HEK293 (cell line): ENCODE results near the gene MAML3.

Experiments used
- CTCF ChIA-PET: fragments of 350-600 bp; formaldehyde crosslinking; extraction: SDS; loops from one replicate; lab custom pipeline; 2021; ENCODE audit warnings: antibody characterized with exemption; lab: Yijun Ruan, JAX
- POLR2A ChIA-PET: fragments of 300-600 bp; formaldehyde crosslinking; extraction: SDS; loops from one replicate; lab custom pipeline; 2020; ENCODE audit warnings: antibody characterized with exemption, inconsistent platforms; lab: Yijun Ruan, JAX
- H3K27ac ChIP-seq: fragments of 200-500 bp; sonication (Bioruptor generic); 2 replicates; pipeline ENCODE4 v1.5.1; 2014; ENCODE audit warnings: low read depth, low read length, control low read depth, inconsistent platforms; ENCODE audit errors: extremely low read depth
- H3K36me3 ChIP-seq, 2 experiments: fragments of 200-500 bp in 1 of 2; sonication (Bioruptor generic) in 1 of 2; 1 replicate in 1 of 2; 2 replicates in 1 of 2; pipeline ENCODE4 v1.5.1; 2014 to 2017; ENCODE audit warnings: inconsistent platforms in 2 of 2, low read length in 2 of 2; ENCODE audit not compliant: control insufficient read depth in 2 of 2, insufficient read depth in 1 of 2
- H3K4me1 ChIP-seq: fragments of 200-500 bp; sonication (Bioruptor generic); 2 replicates; pipeline ENCODE4 v1.5.1; 2014; ENCODE audit warnings: mild to moderate bottlenecking, low read length, inconsistent platforms; ENCODE audit not compliant: control insufficient read depth, insufficient read depth
- H3K4me3 ChIP-seq: 2 replicates; pipeline ENCODE4 v1.5.1; 2011; ENCODE audit warnings: low read depth, mild to moderate bottlenecking, control low read depth, low read length, moderate library complexity
- H3K9me3 ChIP-seq: fragments of 200-500 bp; sonication (Bioruptor generic); 2 replicates; pipeline ENCODE4 v1.5.1; 2014; ENCODE audit warnings: low read depth, low read length, inconsistent platforms; ENCODE audit not compliant: control insufficient read depth, insufficient read depth
- ELK4 ChIP-seq: IDR thresholded peaks from 2 replicates; pipeline ENCODE4 v1.6.1; 2011; ENCODE audit warnings: mild to moderate bottlenecking, low read depth, low read length, borderline replicate concordance
- GLIS1 ChIP-seq: fragments of 450-650 bp; formaldehyde crosslinking; IDR thresholded peaks from 2 replicates; pipeline ENCODE4 v1.5.1; 2016; ENCODE audit warnings: missing biosample characterization, missing genetic modification characterization
- GLIS2 ChIP-seq: fragments of 450-650 bp; formaldehyde crosslinking; IDR thresholded peaks from 2 replicates; pipeline ENCODE4 v1.5.1; 2016; ENCODE audit warnings: missing biosample characterization, missing genetic modification characterization
- HIC1 ChIP-seq: fragments of 450-650 bp; formaldehyde crosslinking; IDR thresholded peaks from 2 replicates; pipeline ENCODE4 v1.5.1; 2016; ENCODE audit warnings: missing biosample characterization, missing genetic modification characterization
- HOXA7 ChIP-seq: sonication (generic); formaldehyde crosslinking; IDR thresholded peaks from 2 replicates; pipeline ENCODE4 v1.8.1; 2022; ENCODE audit warnings: missing genetic modification reagents, borderline replicate concordance
- HOXC10 ChIP-seq: sonication (generic); formaldehyde crosslinking; IDR thresholded peaks from 2 replicates; pipeline ENCODE4 v1.8.1; 2023; ENCODE audit warnings: mild to moderate bottlenecking, missing genetic modification reagents
- MEIS1 ChIP-seq: sonication (generic); formaldehyde crosslinking; IDR thresholded peaks from 2 replicates; pipeline ENCODE4 v1.8.1; 2022; ENCODE audit warnings: missing genetic modification reagents, mild to moderate bottlenecking, borderline replicate concordance
- PRDM2 ChIP-seq: fragments of 450-650 bp; formaldehyde crosslinking; IDR thresholded peaks from 2 replicates; pipeline ENCODE4 v1.5.1; 2016; ENCODE audit warnings: missing biosample characterization, missing genetic modification characterization, borderline replicate concordance
- TCF7L2 ChIP-seq: IDR thresholded peaks from 2 replicates; pipeline ENCODE4 v1.6.1; 2011; ENCODE audit warnings: low read depth, mild to moderate bottlenecking, inconsistent platforms, low read length, moderate library complexity, borderline replicate concordance
- ZBTB49 ChIP-seq: fragments of 450-650 bp; formaldehyde crosslinking; IDR thresholded peaks from 2 replicates; pipeline ENCODE4 v1.5.1; 2016; ENCODE audit warnings: missing biosample characterization, missing genetic modification characterization, low read depth
- ZFP41 ChIP-seq: fragments of 450-650 bp; formaldehyde crosslinking; IDR thresholded peaks from 2 replicates; pipeline ENCODE4 v1.5.1; 2016; ENCODE audit warnings: missing biosample characterization, missing genetic modification characterization, borderline replicate concordance
- ZNF169 ChIP-seq: fragments of 450-650 bp; formaldehyde crosslinking; IDR thresholded peaks from 2 replicates; pipeline ENCODE4 v1.5.1; 2016; ENCODE audit warnings: missing biosample characterization, missing genetic modification characterization
- ZNF354C ChIP-seq: fragments of 450-650 bp; formaldehyde crosslinking; IDR thresholded peaks from 2 replicates; pipeline ENCODE4 v1.5.1; 2016; ENCODE audit warnings: missing biosample characterization, missing genetic modification characterization, low read depth, borderline replicate concordance
- ZNF488 ChIP-seq: fragments of 450-650 bp; formaldehyde crosslinking; IDR thresholded peaks from 2 replicates; pipeline ENCODE4 v1.5.1; 2016; ENCODE audit warnings: missing biosample characterization, missing genetic modification characterization
- ZNF548 ChIP-seq: fragments of 450-650 bp; formaldehyde crosslinking; IDR thresholded peaks from 2 replicates; pipeline ENCODE4 v1.5.1; 2016; ENCODE audit warnings: missing biosample characterization, missing genetic modification characterization
- ZNF585B ChIP-seq: fragments of 450-650 bp; formaldehyde crosslinking; IDR thresholded peaks from 2 replicates; pipeline ENCODE4 v1.5.1; 2016; ENCODE audit warnings: missing biosample characterization, missing genetic modification characterization
- ZNF624 ChIP-seq: fragments of 450-650 bp; formaldehyde crosslinking; IDR thresholded peaks from 2 replicates; pipeline ENCODE4 v1.5.1; 2017; ENCODE audit warnings: missing biosample characterization, missing genetic modification characterization
- ZNF654 ChIP-seq: fragments of 450-650 bp; formaldehyde crosslinking; IDR thresholded peaks from 2 replicates; pipeline ENCODE4 v1.5.1; 2016; ENCODE audit warnings: low read depth, missing biosample characterization, missing genetic modification characterization
- ZNF677 ChIP-seq: fragments of 450-650 bp; IDR thresholded peaks from 2 replicates; pipeline ENCODE4 v1.5.0; 2018; ENCODE audit warnings: missing biosample characterization, mild to moderate bottlenecking, missing genetic modification characterization, moderate library complexity
- ZNF704 ChIP-seq: fragments of 450-650 bp; formaldehyde crosslinking; IDR thresholded peaks from 2 replicates; pipeline ENCODE4 v1.5.1; 2016; ENCODE audit warnings: missing biosample characterization, missing genetic modification characterization

The MAML3 gene

GRCh38 chr4:140085062-140085622 is 68.8 kb downstream of the MAML3 start (continued):
- TF ChIP-seq ZBTB49 (tag by site-specific recombination) (no peak), GLIS2 (tag by site-specific recombination) (no peak), MEIS1 (no peak), HOXA7 (no peak), ZNF548 (tag by site-specific recombination) (no peak), TCF7L2 (0 out of 2 replicates have a peak, but pooled peaks have one; percentile 30), ZNF169 (tag by site-specific recombination) (no peak), ZNF624 (tag by site-specific recombination) (no peak)

- Histone ChIP-seq H3K27ac (no peak overlapping the region), H3K36me3 (no peaks in the 10 kb centered on the region), H3K4me1 (peaks cover 6% of the 10 kb centered on the region; the same call in 1 of the 2 replicates), H3K9me3 (no peaks in the 10 kb centered on the region), H3K4me3 (no peak overlapping the region)
- no peak for TF ChIP-seq ELK4
- no peak for TF ChIP-seq ZFP41
- no peak for TF ChIP-seq ZNF677 (tag by site-specific recombination)
- no peak for TF ChIP-seq ZNF704 (tag by site-specific recombination)
- TF ChIP-seq ZNF585B (tag by site-specific recombination) = no peak
- TF ChIP-seq PRDM2 (tag by site-specific recombination) = no peak
- no peak for TF ChIP-seq ZNF654 (tag by site-specific recombination)
- TF ChIP-seq ZNF488 (tag by site-specific recombination) = no peak
- no peak for TF ChIP-seq HIC1 (tag by site-specific recombination)
- TF ChIP-seq GLIS1 = no peak
- no peak for TF ChIP-seq ZNF354C
- TF ChIP-seq HOXC10 (CRISPR knock-in tag) = no peak
- POLR2A ChIA-PET = no interaction called here
- CTCF ChIA-PET = interaction anchor here (0.6 kb wide), 1 partner anchor 71 kb away, joined by 4 read pairs; no protein-coding TSS in a partner anchor
Measured at GRCh38 chr4:140084385-140084784, 69.6 kb downstream of the MAML3 start.
